ENCODE data around the gene VILL.
"Not testable (repeated sequence)": the region's sequence is repeated elsewhere in the genome, so short reads cannot be mapped to it uniquely, and the experiment has no call there.

The VILL gene

GRCh38 chr3:38032328-38032865 is 41.8 kb downstream of the VILL start:
- no peak overlapping the region for H3K4me3 ChIP-seq (ENCODE audit: low read depth, low read length)

GRCh38 chr3:38033586-38033985 is 43.0 kb downstream of the VILL start:
- not testable (repeated sequence) for H3K4me3 ChIP-seq (ENCODE audit: low read depth, low read length)

- H3K4me3 ChIP-seq (ENCODE audit: low read depth, low read length) = not testable (repeated sequence)
Observed at GRCh38 chr3:38034335-38034734, 43.7 kb downstream of the VILL start.

GRCh38 chr3:38036286-38036685 is 45.7 kb downstream of the VILL start:
- H3K4me3 ChIP-seq (ENCODE audit: low read depth, low read length) = no peak overlapping the region

- no peak overlapping the region for H3K4me3 ChIP-seq (ENCODE audit: low read depth, low read length)
Observed at GRCh38 chr3:38036906-38037305, 46.3 kb downstream of the VILL start.

GRCh38 chr3:38038447-38038911 is 47.9 kb downstream of the VILL start:
- no peak overlapping the region for H3K4me3 ChIP-seq (ENCODE audit: low read depth, low read length)

GRCh38 chr3:38039101-38039898 is 48.7 kb downstream of the VILL start, which contains the start of gene DLEC1:
TSS of gene DLEC1 (plus strand) at chr3:38039208. CDS start at chr3:38039226, 18 bp downstream.
- H3K4me3 ChIP-seq (ENCODE audit: low read depth, low read length) = peak within 1 kb of the TSS; percentile 53

- no peak overlapping the region for H3K4me3 ChIP-seq (ENCODE audit: low read depth, low read length)
Observed at GRCh38 chr3:38039899-38040261, 49.3 kb downstream of the VILL start.

GRCh38 chr3:38040401-38040800 is 49.8 kb downstream of the VILL start:
- no peak overlapping the region for H3K4me3 ChIP-seq (ENCODE audit: low read depth, low read length)

- no peak overlapping the region for H3K4me3 ChIP-seq (ENCODE audit: low read depth, low read length)
Observed at GRCh38 chr3:38043486-38043885, 52.9 kb downstream of the VILL start.

GRCh38 chr3:38046027-38046426 is 55.4 kb downstream of the VILL start:
- H3K4me3 ChIP-seq (ENCODE audit: low read depth, low read length) = no peak overlapping the region

- H3K4me3 ChIP-seq (ENCODE audit: low read depth, low read length) = no peak overlapping the region
Observed at GRCh38 chr3:38046821-38047220, 56.2 kb downstream of the VILL start.

- no peak overlapping the region for H3K4me3 ChIP-seq (ENCODE audit: low read depth, low read length)
Observed at GRCh38 chr3:38047896-38048295, 57.3 kb downstream of the VILL start.

GRCh38 chr3:38049358-38050126 is 59.0 kb downstream of the VILL start:
- H3K4me3 ChIP-seq (ENCODE audit: low read depth, low read length) = no peak overlapping the region

GRCh38 chr3:38051131-38051530 is 60.5 kb downstream of the VILL start:
- no peak overlapping the region for H3K4me3 ChIP-seq (ENCODE audit: low read depth, low read length)

- not testable (repeated sequence) for H3K4me3 ChIP-seq (ENCODE audit: low read depth, low read length)
Observed at GRCh38 chr3:38053286-38053685, 62.7 kb downstream of the VILL start.

GRCh38 chr3:38053813-38054498 is 63.4 kb downstream of the VILL start:
- not testable (repeated sequence) for H3K4me3 ChIP-seq (ENCODE audit: low read depth, low read length)

- no peak overlapping the region for H3K4me3 ChIP-seq (ENCODE audit: low read depth, low read length)
Observed at GRCh38 chr3:38054499-38055001, 64.0 kb downstream of the VILL start.
